Measurements from ENCODE around the gene CCDC40.
"Not testable (repeated sequence)": the region's sequence is repeated elsewhere in the genome, so short reads cannot be mapped to it uniquely, and the experiment has no call there.

DNA sequence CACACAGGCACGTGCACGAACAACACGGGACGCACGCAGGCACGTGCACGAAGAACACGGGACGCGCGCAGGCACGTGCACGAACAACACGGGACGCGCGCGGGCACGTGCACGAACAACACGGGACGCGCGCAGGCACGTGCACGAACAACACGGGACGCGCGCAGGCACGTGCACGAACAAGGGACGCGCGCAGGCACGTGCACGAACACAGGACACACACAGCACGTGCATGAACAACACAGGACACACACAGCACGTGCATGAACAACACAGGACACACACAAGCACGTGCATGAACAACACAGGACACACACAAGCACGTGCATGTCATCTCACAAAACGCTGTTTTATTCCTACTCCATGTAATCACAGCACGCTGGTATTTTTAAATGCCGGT, 53.7 kb downstream of the CCDC40 start:
- TF ChIP-seq, protein P1, sequence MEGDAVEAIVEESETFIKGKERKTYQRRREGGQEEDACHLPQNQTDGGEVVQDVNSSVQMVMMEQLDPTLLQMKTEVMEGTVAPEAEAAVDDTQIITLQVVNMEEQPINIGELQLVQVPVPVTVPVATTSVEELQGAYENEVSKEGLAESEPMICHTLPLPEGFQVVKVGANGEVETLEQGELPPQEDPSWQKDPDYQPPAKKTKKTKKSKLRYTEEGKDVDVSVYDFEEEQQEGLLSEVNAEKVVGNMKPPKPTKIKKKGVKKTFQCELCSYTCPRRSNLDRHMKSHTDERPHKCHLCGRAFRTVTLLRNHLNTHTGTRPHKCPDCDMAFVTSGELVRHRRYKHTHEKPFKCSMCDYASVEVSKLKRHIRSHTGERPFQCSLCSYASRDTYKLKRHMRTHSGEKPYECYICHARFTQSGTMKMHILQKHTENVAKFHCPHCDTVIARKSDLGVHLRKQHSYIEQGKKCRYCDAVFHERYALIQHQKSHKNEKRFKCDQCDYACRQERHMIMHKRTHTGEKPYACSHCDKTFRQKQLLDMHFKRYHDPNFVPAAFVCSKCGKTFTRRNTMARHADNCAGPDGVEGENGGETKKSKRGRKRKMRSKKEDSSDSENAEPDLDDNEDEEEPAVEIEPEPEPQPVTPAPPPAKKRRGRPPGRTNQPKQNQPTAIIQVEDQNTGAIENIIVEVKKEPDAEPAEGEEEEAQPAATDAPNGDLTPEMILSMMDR (conservative IDR thresholded peaks at IDR 0.05 in 1 of 2, IDR thresholded peaks at IDR 0.05 in 1 of 2; ENCODE audit: extremely low read depth in 1 of 2, insufficient read depth in 1 of 2, low read depth in 1 of 2, low read length in 2 of 2) = not testable (repeated sequence)
- TF ChIP-seq EZH2 (IDR thresholded peaks at IDR 0.05; ENCODE audit: borderline replicate concordance, low read length) = not testable (repeated sequence)
